CD4-positive, alpha-beta T cell treated with Interleukin-21 for 1 hour (primary cell): ENCODE measurements around the gene ALDH3B1.

Experiments used
- DNase-seq: peaks from one replicate; pipeline ENCODE4 v3.0.0-alpha.2; 2020

The ALDH3B1 gene

GRCh38 chr11:68076371-68077042 is 66.4 kb downstream of the ALDH3B1 start:
- no peak for DNase-seq

DNA sequence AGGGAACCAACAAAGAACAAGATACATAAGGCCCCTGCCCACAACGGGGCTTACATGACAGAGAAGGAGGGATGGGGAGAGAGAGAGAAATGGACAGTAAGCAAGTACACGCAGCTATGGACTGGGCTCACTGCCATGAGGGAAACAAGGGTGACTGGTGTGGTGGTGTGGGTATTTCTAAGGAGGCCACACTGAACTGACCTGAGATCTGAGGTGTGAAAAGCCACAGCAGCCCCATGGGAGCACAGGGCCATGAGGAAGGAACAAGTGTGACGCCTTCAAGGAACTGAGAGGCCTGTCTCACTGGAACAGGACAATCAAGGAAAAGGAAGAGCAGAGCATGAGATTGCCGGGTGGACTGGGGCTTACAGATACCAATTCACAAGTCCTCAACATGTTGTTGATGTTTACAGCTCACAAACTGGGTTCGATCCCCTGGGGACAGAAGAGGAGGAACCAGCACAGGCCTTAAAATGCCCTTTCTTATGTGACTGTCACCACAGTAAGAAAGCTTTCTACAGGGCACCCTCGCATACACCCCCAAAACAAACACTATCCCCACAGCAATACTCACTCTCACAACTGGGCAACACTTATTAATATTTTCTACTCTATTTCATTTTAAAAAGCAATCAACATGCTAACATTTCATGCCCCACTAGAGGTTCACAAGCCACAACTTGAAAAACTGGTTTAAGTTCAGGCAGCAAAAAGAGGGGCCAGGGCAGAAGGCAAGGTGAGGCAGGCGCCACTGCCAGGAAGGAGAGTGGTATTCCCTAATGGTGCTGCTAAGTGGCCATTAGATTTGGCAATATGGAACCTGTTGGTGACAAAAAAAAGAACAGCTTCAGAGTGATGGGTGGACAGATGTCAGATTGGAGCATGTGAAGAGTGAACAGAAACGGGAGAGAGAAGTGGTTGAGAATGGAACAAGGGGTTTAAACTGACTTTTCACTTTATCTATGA is 67.8 kb downstream of the ALDH3B1 start:
- DNase-seq = no peak
